Right forelimb (tissue), 1 donor: ENCODE data around the gene GRAMD4.
A peak's percentile ranks its signal among the peaks of the same experiment; 100 is the strongest.

Experiments used
- DNase-seq: peaks from one replicate; pipeline ENCODE4 v3.0.0-alpha.2; 2018

The GRAMD4 gene

GRCh38 chr22:46584081-46584921, 35.9 kb upstream of the GRAMD4 start:
- DNase-seq, result no peak

- no peak for DNase-seq
Observed at GRCh38 chr22:46585340-46586122, 34.7 kb upstream of the GRAMD4 start.

- no peak for DNase-seq
Observed at GRCh38 chr22:46586123-46586519, 34.1 kb upstream of the GRAMD4 start.

- DNase-seq, result no peak
Observed at GRCh38 chr22:46586531-46587011, 33.6 kb upstream of the GRAMD4 start.

- DNase-seq, result no peak
Observed at GRCh38 chr22:46587061-46587460, 33.1 kb upstream of the GRAMD4 start.

- no peak for DNase-seq
Observed at GRCh38 chr22:46587492-46588278, 32.5 kb upstream of the GRAMD4 start.

- no peak for DNase-seq
Observed at GRCh38 chr22:46588279-46589140, 31.7 kb upstream of the GRAMD4 start.

- DNase-seq, result no peak
Observed at GRCh38 chr22:46589141-46589748, 30.9 kb upstream of the GRAMD4 start.

GRCh38 chr22:46589871-46590271, 30.3 kb upstream of the GRAMD4 start:
- no peak for DNase-seq

GRCh38 chr22:46590334-46590733, 29.9 kb upstream of the GRAMD4 start:
- DNase-seq, result no peak

- DNase-seq, result no peak
Observed at GRCh38 chr22:46591930-46592329, 28.3 kb upstream of the GRAMD4 start.

- peak; percentile 84 for DNase-seq
Observed at GRCh38 chr22:46592390-46592872, 27.8 kb upstream of the GRAMD4 start.

GRCh38 chr22:46593211-46593681, 26.9 kb upstream of the GRAMD4 start:
- no peak for DNase-seq

- DNase-seq, result no peak
Observed at GRCh38 chr22:46593996-46594946, 25.9 kb upstream of the GRAMD4 start.

- no peak for DNase-seq
Observed at GRCh38 chr22:46594947-46595298, 25.3 kb upstream of the GRAMD4 start.

GRCh38 chr22:46595545-46595944, 24.6 kb upstream of the GRAMD4 start:
- no peak for DNase-seq

- no peak for DNase-seq
Observed at GRCh38 chr22:46596032-46596441, 24.1 kb upstream of the GRAMD4 start.

- DNase-seq, result no peak
Observed at GRCh38 chr22:46596819-46597218, 23.4 kb upstream of the GRAMD4 start.

- DNase-seq, result no peak
Observed at GRCh38 chr22:46598224-46598623, 22.0 kb upstream of the GRAMD4 start.

GRCh38 chr22:46598737-46599424, 21.3 kb upstream of the GRAMD4 start:
- no peak for DNase-seq
